HG02763 (cell line): Measurements from ENCODE around the gene IPCEF1.

Experiments used
- ATAC-seq: cut with Tn5 transposase; IDR thresholded peaks from one replicate; pipeline ENCODE4 v1.9.1; 2021; ENCODE audit warnings: mild to moderate bottlenecking, moderate library complexity; ENCODE audit not compliant: unreplicated experiment

IPCEF1 gene

GRCh38 chr6:154117485-154117884 lies 239.1 kb downstream of the IPCEF1 start:
- ATAC-seq = no peak

DNA sequence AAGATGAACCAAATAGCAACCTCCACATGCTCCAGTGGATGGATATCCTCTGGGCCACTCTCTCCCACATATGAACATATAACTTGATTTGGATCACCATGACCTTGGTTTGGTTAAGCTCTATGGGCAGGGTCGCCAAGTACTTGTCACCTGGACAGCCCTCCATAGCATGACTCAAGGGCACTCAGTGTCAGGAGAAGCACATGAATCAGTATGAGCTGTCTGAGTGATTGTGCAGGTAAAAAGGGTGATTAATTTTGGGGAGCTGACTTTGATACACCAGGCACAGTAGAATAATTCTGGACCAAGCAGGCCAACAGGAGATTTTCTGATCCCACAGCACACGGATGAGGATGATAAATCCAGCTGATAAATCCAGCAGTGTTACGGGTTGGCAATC lies 243.2 kb downstream of the IPCEF1 start:
- no peak for ATAC-seq

- ATAC-seq = no peak
Measured at GRCh38 chr6:154112181-154112809, 244.3 kb downstream of the IPCEF1 start.

GRCh38 chr6:154111025-154111424 lies 245.6 kb downstream of the IPCEF1 start:
- ATAC-seq = no peak

DNA sequence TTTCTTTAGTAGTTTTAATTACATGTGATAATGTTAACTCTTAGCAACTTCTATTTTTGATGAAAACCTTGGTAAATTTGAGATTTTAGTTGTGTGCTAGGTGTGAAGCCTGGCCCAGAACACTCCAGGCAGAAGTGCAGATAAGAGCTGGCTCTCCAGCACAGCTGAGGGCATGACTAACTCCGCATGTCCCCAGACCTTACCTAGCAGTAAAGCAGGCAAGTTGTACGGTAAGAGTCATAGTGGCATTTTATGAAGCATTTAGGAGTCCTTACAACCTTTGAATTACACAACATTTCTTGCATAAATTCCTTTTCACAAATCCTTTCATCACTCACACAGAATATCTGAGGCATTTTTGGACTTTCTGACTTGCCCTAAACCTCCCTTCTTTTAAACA lies 250.4 kb downstream of the IPCEF1 start:
- ATAC-seq = no peak
